Measurements from ENCODE around the gene DSG2.

DSG2 gene

DNA sequence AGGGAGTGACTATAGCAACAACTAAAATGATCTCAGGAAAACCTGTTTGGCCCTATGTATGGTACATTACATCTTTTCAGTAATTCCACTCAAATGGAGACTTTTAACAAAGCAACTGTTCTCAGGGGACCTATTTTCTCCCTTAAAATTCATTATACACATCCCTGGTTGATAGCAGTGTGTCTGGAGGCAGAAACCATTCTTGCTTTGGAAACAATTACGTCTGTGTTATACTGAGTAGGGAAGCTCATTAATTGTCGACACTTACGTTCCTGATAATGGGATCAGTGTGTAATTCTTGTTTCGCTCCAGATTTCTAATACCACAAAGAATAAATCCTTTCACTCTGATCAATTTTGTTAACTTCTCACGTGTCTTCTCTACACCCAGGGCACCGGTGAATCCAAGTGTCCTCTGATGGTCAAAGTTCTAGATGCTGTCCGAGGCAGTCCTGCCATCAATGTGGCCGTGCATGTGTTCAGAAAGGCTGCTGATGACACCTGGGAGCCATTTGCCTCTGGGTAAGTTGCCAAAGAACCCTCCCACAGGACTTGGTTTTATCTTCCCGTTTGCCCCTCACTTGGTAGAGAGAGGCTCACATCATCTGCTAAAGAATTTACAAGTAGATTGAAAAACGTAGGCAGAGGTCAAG is 94.7 kb downstream of the DSG2 start:
- no peak for DNase-seq

DNA sequence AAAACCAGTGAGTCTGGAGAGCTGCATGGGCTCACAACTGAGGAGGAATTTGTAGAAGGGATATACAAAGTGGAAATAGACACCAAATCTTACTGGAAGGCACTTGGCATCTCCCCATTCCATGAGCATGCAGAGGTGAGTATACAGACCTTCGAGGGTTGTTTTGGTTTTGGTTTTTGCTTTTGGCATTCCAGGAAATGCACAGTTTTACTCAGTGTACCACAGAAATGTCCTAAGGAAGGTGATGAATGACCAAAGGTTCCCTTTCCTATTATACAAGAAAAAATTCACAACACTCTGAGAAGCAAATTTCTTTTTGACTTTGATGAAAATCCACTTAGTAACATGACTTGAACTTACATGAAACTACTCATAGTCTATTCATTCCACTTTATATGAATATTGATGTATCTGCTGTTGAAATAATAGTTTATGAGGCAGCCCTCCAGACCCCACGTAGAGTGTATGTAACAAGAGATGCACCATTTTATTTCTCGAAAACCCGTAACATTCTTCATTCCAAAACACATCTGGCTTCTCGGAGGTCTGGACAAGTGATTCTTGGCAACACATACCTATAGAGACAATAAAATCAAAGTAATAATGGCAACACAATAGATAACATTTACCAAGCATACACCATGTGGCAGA is 97.3 kb downstream of the DSG2 start:
- no peak for DNase-seq

DNA sequence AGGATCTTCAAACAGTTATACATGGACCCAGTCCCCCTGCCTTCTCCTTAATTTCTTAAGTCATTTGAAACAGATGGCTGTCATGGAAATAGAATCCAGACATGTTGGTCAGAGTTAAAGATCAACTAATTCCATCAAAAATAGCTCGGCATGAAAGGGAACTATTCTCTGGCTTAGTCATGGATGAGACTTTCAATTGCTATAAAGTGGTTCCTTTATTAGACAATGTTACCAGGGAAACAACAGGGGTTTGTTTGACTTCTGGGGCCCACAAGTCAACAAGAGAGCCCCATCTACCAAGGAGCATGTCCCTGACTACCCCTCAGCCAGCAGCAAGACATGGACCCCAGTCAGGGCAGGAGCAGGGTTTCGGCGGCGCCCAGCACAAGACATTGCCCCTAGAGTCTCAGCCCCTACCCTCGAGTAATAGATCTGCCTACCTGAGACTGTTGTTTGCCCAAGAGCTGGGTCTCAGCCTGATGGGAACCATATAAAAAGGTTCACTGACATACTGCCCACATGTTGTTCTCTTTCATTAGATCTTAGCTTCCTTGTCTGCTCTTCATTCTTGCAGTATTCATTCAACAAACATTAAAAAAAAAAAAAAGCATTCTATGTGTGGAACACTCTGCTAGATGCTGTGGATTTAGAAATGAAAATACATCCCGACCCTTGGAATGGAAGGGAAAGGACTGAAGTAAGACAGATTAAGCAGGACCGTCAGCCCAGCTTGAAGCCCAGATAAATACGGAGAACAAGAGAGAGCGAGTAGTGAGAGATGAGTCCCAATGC is 98.3 kb downstream of the DSG2 start:
- no peak for DNase-seq

DNA sequence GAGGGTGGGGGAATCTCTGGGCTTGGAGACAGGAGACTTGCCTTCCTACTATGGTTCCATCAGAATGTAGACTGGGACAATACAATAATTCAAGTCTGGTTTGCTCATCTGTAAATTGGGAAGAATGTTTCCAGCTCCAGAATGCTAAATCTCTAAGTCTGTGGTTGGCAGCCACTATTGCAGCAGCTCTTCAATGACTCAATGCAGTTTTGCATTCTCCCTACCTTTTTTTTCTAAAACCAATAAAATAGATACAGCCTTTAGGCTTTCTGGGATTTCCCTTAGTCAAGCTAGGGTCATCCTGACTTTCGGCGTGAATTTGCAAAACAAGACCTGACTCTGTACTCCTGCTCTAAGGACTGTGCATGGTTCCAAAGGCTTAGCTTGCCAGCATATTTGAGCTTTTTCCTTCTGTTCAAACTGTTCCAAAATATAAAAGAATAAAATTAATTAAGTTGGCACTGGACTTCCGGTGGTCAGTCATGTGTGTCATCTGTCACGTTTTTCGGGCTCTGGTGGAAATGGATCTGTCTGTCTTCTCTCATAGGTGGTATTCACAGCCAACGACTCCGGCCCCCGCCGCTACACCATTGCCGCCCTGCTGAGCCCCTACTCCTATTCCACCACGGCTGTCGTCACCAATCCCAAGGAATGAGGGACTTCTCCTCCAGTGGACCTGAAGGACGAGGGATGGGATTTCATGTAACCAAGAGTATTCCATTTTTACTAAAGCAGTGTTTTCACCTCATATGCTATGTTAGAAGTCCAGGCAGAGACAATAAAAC is 100.2 kb downstream of the DSG2 start:
- DNase-seq: no peak
